ENCODE results near the gene SLIT3. TPM values are rescaled to one million over a fixed set of nuclear protein-coding genes. Genes with fewer than 3 reads are reported as not detected.

SLIT3 gene
- total and polyA plus RNA-seq, 9 of the 15 experiments (the other 6 are each of a cell fraction or from before 2014, with no cell fraction given), result 0.01 to 0.04 TPM; not detected in 7

DNA sequence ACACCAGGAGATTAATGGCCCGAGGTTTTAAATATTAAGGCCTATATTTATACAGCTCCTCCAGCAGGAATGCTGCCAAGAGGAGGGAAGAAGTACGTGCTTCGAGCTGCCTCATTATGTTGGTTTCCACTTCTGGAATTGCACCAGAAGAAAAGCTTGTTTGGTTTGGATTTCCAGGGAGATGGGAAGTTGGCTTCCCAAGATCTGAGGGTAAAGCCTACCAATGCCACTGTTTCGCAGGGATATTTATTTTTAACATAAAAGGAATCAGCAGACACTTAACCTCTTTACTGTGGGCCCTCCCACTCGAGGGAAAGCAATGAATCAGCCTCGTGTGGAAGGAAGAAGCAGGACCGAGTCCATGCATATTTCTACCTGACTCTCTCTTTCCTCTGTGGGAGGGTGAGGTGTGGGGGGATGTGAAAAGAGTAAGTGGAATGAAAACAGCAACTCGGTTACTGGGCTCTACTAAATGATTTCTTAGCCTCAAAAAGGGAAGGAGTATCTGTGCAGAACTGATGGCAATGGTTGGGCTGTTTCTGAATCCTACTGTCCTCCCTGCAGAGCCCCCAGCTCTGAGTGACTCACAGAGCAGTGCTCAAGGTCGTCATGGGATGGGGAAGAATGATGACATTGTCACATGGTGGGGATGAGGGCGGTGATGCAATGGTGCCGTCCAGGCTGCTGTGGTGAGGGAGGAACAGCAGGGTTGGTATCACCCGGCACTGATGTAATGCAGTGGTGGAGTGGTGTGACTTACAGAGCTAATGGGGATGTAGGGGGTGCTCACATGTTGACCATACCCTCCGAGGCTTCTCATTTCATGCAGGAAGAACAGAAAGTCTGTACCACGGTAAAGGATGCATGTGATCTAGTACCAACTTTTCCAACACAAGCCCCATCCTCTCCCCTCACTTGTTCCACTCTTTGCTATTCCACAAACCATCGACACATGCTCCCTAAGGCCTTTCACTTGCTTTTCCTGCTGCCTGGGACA is 506.8 kb downstream of the SLIT3 start (continued):
- TF ChIP-seq BRD4 (IDR thresholded peaks at IDR 0.05), result no peak
- TF ChIP-seq NFRKB (IDR thresholded peaks at IDR 0.05; ENCODE audit: low read depth), result no peak
- TF ChIP-seq, protein P1, sequence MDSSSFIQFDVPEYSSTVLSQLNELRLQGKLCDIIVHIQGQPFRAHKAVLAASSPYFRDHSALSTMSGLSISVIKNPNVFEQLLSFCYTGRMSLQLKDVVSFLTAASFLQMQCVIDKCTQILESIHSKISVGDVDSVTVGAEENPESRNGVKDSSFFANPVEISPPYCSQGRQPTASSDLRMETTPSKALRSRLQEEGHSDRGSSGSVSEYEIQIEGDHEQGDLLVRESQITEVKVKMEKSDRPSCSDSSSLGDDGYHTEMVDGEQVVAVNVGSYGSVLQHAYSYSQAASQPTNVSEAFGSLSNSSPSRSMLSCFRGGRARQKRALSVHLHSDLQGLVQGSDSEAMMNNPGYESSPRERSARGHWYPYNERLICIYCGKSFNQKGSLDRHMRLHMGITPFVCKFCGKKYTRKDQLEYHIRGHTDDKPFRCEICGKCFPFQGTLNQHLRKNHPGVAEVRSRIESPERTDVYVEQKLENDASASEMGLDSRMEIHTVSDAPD (CRISPR knock-in tag; IDR thresholded peaks at IDR 0.05), result no peak
- TF ChIP-seq, protein P2, sequence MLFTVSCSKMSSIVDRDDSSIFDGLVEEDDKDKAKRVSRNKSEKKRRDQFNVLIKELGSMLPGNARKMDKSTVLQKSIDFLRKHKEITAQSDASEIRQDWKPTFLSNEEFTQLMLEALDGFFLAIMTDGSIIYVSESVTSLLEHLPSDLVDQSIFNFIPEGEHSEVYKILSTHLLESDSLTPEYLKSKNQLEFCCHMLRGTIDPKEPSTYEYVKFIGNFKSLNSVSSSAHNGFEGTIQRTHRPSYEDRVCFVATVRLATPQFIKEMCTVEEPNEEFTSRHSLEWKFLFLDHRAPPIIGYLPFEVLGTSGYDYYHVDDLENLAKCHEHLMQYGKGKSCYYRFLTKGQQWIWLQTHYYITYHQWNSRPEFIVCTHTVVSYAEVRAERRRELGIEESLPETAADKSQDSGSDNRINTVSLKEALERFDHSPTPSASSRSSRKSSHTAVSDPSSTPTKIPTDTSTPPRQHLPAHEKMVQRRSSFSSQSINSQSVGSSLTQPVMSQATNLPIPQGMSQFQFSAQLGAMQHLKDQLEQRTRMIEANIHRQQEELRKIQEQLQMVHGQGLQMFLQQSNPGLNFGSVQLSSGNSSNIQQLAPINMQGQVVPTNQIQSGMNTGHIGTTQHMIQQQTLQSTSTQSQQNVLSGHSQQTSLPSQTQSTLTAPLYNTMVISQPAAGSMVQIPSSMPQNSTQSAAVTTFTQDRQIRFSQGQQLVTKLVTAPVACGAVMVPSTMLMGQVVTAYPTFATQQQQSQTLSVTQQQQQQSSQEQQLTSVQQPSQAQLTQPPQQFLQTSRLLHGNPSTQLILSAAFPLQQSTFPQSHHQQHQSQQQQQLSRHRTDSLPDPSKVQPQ (CRISPR knock-in tag; IDR thresholded peaks at IDR 0.05; ENCODE audit: borderline replicate concordance), result no peak
- TF ChIP-seq ZSCAN29 (IDR thresholded peaks at IDR 0.05), result no peak
- TF ChIP-seq, protein P3, sequence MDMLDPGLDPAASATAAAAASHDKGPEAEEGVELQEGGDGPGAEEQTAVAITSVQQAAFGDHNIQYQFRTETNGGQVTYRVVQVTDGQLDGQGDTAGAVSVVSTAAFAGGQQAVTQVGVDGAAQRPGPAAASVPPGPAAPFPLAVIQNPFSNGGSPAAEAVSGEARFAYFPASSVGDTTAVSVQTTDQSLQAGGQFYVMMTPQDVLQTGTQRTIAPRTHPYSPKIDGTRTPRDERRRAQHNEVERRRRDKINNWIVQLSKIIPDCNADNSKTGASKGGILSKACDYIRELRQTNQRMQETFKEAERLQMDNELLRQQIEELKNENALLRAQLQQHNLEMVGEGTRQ (CRISPR knock-in tag; IDR thresholded peaks at IDR 0.05), result peak; percentile 52
- TF ChIP-seq, protein P4, sequence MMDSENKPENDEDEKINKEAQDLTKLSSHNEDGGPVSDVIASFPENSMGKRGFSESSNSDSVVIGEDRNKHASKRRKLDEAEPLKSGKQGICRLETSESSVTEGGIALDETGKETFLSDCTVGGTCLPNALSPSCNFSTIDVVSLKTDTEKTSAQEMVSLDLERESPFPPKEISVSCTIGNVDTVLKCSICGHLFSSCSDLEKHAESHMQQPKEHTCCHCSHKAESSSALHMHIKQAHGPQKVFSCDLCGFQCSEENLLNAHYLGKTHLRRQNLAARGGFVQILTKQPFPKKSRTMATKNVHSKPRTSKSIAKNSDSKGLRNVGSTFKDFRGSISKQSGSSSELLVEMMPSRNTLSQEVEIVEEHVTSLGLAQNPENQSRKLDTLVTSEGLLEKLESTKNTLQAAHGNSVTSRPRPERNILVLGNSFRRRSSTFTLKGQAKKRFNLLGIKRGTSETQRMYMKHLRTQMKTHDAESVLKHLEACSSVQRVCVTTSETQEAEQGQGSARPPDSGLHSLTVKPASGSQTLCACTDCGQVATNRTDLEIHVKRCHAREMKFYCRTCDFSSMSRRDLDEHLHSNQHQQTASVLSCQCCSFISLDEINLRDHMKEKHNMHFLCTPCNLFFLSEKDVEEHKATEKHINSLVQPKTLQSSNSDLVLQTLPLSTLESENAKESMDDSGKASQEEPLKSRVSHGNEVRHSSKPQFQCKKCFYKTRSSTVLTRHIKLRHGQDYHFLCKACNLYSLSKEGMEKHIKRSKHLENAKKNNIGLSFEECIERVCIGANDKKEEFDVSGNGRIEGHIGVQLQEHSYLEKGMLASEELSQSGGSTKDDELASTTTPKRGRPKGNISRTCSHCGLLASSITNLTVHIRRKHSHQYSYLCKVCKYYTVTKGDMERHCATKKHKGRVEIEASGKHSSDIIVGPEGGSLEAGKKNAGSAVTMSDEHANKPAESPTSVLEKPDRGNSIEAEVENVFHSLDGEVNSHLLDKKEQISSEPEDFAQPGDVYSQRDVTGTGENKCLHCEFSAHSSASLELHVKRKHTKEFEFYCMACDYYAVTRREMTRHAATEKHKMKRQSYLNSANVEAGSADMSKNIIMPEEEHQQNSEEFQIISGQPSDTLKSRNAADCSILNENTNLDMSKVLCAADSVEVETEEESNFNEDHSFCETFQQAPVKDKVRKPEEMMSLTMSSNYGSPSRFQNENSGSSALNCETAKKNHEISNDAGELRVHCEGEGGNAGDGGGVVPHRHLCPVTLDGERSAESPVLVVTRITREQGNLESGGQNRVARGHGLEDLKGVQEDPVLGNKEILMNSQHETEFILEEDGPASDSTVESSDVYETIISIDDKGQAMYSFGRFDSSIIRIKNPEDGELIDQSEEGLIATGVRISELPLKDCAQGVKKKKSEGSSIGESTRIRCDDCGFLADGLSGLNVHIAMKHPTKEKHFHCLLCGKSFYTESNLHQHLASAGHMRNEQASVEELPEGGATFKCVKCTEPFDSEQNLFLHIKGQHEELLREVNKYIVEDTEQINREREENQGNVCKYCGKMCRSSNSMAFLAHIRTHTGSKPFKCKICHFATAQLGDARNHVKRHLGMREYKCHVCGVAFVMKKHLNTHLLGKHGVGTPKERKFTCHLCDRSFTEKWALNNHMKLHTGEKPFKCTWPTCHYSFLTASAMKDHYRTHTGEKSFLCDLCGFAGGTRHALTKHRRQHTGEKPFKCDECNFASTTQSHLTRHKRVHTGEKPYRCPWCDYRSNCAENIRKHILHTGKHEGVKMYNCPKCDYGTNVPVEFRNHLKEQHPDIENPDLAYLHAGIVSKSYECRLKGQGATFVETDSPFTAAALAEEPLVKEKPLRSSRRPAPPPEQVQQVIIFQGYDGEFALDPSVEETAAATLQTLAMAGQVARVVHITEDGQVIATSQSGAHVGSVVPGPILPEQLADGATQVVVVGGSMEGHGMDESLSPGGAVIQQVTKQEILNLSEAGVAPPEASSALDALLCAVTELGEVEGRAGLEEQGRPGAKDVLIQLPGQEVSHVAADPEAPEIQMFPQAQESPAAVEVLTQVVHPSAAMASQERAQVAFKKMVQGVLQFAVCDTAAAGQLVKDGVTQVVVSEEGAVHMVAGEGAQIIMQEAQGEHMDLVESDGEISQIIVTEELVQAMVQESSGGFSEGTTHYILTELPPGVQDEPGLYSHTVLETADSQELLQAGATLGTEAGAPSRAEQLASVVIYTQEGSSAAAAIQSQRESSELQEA (IDR thresholded peaks at IDR 0.05; ENCODE audit: low read depth), result no peak
- TF ChIP-seq, protein P5, sequence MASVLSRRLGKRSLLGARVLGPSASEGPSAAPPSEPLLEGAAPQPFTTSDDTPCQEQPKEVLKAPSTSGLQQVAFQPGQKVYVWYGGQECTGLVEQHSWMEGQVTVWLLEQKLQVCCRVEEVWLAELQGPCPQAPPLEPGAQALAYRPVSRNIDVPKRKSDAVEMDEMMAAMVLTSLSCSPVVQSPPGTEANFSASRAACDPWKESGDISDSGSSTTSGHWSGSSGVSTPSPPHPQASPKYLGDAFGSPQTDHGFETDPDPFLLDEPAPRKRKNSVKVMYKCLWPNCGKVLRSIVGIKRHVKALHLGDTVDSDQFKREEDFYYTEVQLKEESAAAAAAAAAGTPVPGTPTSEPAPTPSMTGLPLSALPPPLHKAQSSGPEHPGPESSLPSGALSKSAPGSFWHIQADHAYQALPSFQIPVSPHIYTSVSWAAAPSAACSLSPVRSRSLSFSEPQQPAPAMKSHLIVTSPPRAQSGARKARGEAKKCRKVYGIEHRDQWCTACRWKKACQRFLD (CRISPR knock-in tag; IDR thresholded peaks at IDR 0.05), result peak; percentile 38; the same call in 1 of the 2 replicates
- no peak for TF ChIP-seq CC2D1A (IDR thresholded peaks at IDR 0.05)
